ENCODE measurements around the gene ZC3H10.
"Not testable (repeated sequence)": the region's sequence is repeated elsewhere in the genome, so short reads cannot be mapped to it uniquely, and the experiment has no call there.

The ZC3H10 gene

GRCh38 chr12:56117778-56118687 is at the start of gene ZC3H10:
TSS of gene ZC3H10 (plus strand) at chr12:56118266. CDS start at chr12:56120563, 2,297 bp downstream.
- peak; percentile 100 for DNase-seq
- in situ Hi-C loops (cut with HindIII; ENCODE audit: low pct_ligation_motif_present, low pct_unique_long_range_greater_than_20kb, low sequenced_read_pairs): loop anchor here (5.0 kb wide), 1 partner anchor 69 kb away; the partner anchor contains the start of gene SMARCC2

- DNase-seq: no peak
- in situ Hi-C loops (cut with HindIII; ENCODE audit: low pct_ligation_motif_present, low pct_unique_long_range_greater_than_20kb, low sequenced_read_pairs): no loop called here
Measured at GRCh38 chr12:56071648-56072047, 46.4 kb upstream of the ZC3H10 start.

GRCh38 chr12:56074396-56074795 is 43.7 kb upstream of the ZC3H10 start:
- no peak for DNase-seq
- in situ Hi-C loops (cut with HindIII; ENCODE audit: low pct_ligation_motif_present, low pct_unique_long_range_greater_than_20kb, low sequenced_read_pairs): no loop called here

- in situ Hi-C loops (cut with HindIII; ENCODE audit: low pct_ligation_motif_present, low pct_unique_long_range_greater_than_20kb, low sequenced_read_pairs): not testable (repeated sequence)
Measured at GRCh38 chr12:56077966-56078365, 40.1 kb upstream of the ZC3H10 start.

GRCh38 chr12:56078427-56078826 is 39.6 kb upstream of the ZC3H10 start:
- in situ Hi-C loops (cut with HindIII; ENCODE audit: low pct_ligation_motif_present, low pct_unique_long_range_greater_than_20kb, low sequenced_read_pairs): no loop called here
- no peak for DNase-seq

More at GRCh38 chr12:56077966-56078365, 40.1 kb upstream of the ZC3H10 start:
- not testable (repeated sequence) for DNase-seq

- DNase-seq: peak; percentile 95
- in situ Hi-C loops (cut with HindIII; ENCODE audit: low pct_ligation_motif_present, low pct_unique_long_range_greater_than_20kb, low sequenced_read_pairs): no loop called here
Measured at GRCh38 chr12:56078931-56079722, 38.9 kb upstream of the ZC3H10 start.

GRCh38 chr12:56079723-56080555 is 38.1 kb upstream of the ZC3H10 start, which contains the start of gene ERBB3:
TSS of gene ERBB3 (plus strand) at chr12:56080165. CDS start at chr12:56080301, 136 bp downstream.
- DNase-seq: peak; percentile 91
- in situ Hi-C loops (cut with HindIII; ENCODE audit: low pct_ligation_motif_present, low pct_unique_long_range_greater_than_20kb, low sequenced_read_pairs): no loop called here

- peak; percentile 28 for DNase-seq
- in situ Hi-C loops (cut with HindIII; ENCODE audit: low pct_ligation_motif_present, low pct_unique_long_range_greater_than_20kb, low sequenced_read_pairs): no loop called here
Measured at GRCh38 chr12:56080556-56081138, 37.4 kb upstream of the ZC3H10 start.

- in situ Hi-C loops (cut with HindIII; ENCODE audit: low pct_ligation_motif_present, low pct_unique_long_range_greater_than_20kb, low sequenced_read_pairs): no loop called here
- DNase-seq: no peak
Measured at GRCh38 chr12:56081393-56082347, 36.4 kb upstream of the ZC3H10 start.

- DNase-seq: no peak
- in situ Hi-C loops (cut with HindIII; ENCODE audit: low pct_ligation_motif_present, low pct_unique_long_range_greater_than_20kb, low sequenced_read_pairs): no loop called here
Measured at GRCh38 chr12:56082382-56082781, 35.7 kb upstream of the ZC3H10 start.

- in situ Hi-C loops (cut with HindIII; ENCODE audit: low pct_ligation_motif_present, low pct_unique_long_range_greater_than_20kb, low sequenced_read_pairs): no loop called here
- DNase-seq: no peak
Measured at GRCh38 chr12:56082967-56083366, 35.1 kb upstream of the ZC3H10 start.

- peak; percentile 54 for DNase-seq
- in situ Hi-C loops (cut with HindIII; ENCODE audit: low pct_ligation_motif_present, low pct_unique_long_range_greater_than_20kb, low sequenced_read_pairs): no loop called here
Measured at GRCh38 chr12:56084958-56085543, 33.0 kb upstream of the ZC3H10 start.

- DNase-seq: no peak
- in situ Hi-C loops (cut with HindIII; ENCODE audit: low pct_ligation_motif_present, low pct_unique_long_range_greater_than_20kb, low sequenced_read_pairs): no loop called here
Measured at GRCh38 chr12:56086096-56086495, 32.0 kb upstream of the ZC3H10 start.

- in situ Hi-C loops (cut with HindIII; ENCODE audit: low pct_ligation_motif_present, low pct_unique_long_range_greater_than_20kb, low sequenced_read_pairs): no loop called here
- DNase-seq: no peak
Measured at GRCh38 chr12:56086608-56087007, 31.5 kb upstream of the ZC3H10 start.

- in situ Hi-C loops (cut with HindIII; ENCODE audit: low pct_ligation_motif_present, low pct_unique_long_range_greater_than_20kb, low sequenced_read_pairs): no loop called here
- no peak for DNase-seq
Measured at GRCh38 chr12:56087220-56087619, 30.8 kb upstream of the ZC3H10 start.

GRCh38 chr12:56097738-56098137 is 20.3 kb upstream of the ZC3H10 start:
- in situ Hi-C loops (cut with HindIII; ENCODE audit: low pct_ligation_motif_present, low pct_unique_long_range_greater_than_20kb, low sequenced_read_pairs): no loop called here
- DNase-seq: no peak

- DNase-seq: no peak
- in situ Hi-C loops (cut with HindIII; ENCODE audit: low pct_ligation_motif_present, low pct_unique_long_range_greater_than_20kb, low sequenced_read_pairs): no loop called here
Measured at GRCh38 chr12:56098592-56098991, 19.5 kb upstream of the ZC3H10 start.
